ENCODE measurements around the gene ILDR1. TPM values are rescaled to one million over a fixed set of nuclear protein-coding genes. Genes with fewer than 3 reads are reported as not detected.

ILDR1 gene
- total RNA-seq, 1 donor from 2014 or later = 1.4 TPM

Other genes with a start within 250 kb of the ILDR1 start
- gene IQCB1, start 187.2 kb downstream of the ILDR1 start, total RNA-seq = 40.1 and 52.4 TPM in 2 replicates
- 43.3 and 47.7 TPM in 2 replicates for gene EAF2, start 187.0 kb downstream of the ILDR1 start, total RNA-seq
- 8.5 and 16.0 TPM in 2 replicates for gene SLC15A2, start 127.8 kb downstream of the ILDR1 start, total RNA-seq
- 31.2 and 31.7 TPM in 2 replicates for gene CD86, start 33.1 kb upstream of the ILDR1 start, total RNA-seq
- 0.02 TPM in 1 of 2 replicates, not detected in the other for gene CASR, start 161.4 kb upstream of the ILDR1 start, total RNA-seq